ENCODE measurements around the gene CWF19L2. TPM values are rescaled to one million over a fixed set of nuclear protein-coding genes. Genes with fewer than 3 reads are reported as not detected.
"Not testable (repeated sequence)": the region's sequence is repeated elsewhere in the genome, so short reads cannot be mapped to it uniquely, and the experiment has no call there.

CWF19L2 gene
- total RNA-seq = 5.2 and 13.0 TPM in 2 replicates

GRCh38 chr11:107457558-107458271 lies at the start of gene CWF19L2:
TSS of gene CWF19L2 (minus strand) at chr11:107457825. CDS start at chr11:107457816, 9 bp downstream.
- peak; percentile 87 for DNase-seq (ENCODE audit: extremely low read depth, low read depth, low spot score)

GRCh38 chr11:107505647-107506225 lies 48.1 kb upstream of the CWF19L2 start:
- no peak for DNase-seq (ENCODE audit: extremely low read depth, low read depth, low spot score)

DNA sequence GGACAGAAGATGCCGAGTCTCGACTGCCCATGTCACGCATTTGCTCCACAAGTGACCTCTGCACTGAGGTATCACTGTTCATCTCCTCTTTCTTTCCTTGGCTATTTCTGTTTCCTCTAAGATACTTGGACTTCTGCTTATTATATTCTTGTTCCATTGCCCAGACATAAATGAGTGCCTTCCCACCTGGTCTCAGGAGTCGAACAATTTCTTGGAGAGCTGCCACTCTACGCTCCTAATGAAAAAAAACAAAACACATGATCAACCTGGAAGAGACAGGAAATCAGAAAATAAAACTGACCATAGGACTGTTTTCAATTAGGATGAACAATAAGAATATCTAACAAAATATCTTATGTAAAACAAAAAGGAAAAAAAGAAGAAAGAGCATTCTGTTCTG lies 47.4 kb upstream of the CWF19L2 start:
- no peak for DNase-seq (ENCODE audit: extremely low read depth, low read depth, low spot score)

- no peak for DNase-seq (ENCODE audit: extremely low read depth, low read depth, low spot score)
Observed at GRCh38 chr11:107501713-107502112, 44.1 kb upstream of the CWF19L2 start.

GRCh38 chr11:107497371-107497770 lies 39.7 kb upstream of the CWF19L2 start:
- not testable (repeated sequence) for DNase-seq (ENCODE audit: extremely low read depth, low read depth, low spot score)

- DNase-seq (ENCODE audit: extremely low read depth, low read depth, low spot score) = peak; percentile 7
Observed at GRCh38 chr11:107496011-107496410, 38.4 kb upstream of the CWF19L2 start.

DNA sequence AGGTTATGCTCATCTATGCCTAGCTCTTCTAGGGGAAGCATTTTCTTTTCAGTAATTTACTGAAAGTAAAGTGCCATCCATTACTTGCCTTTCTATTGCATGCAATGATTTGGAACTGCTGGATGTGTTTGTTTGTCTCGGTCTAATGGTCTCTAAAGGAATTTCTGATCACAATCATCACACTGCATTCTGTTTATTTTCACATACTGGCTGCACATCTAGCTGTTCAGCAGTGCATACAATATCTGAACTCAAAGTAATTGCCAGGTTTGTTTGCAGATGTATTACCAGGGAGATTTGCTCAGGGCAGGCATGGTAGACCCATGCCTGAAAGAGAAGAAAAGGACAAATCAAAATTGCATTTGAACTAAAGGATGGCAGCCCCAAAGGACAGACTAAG lies 36.4 kb upstream of the CWF19L2 start:
- no peak for DNase-seq (ENCODE audit: extremely low read depth, low read depth, low spot score)

DNA sequence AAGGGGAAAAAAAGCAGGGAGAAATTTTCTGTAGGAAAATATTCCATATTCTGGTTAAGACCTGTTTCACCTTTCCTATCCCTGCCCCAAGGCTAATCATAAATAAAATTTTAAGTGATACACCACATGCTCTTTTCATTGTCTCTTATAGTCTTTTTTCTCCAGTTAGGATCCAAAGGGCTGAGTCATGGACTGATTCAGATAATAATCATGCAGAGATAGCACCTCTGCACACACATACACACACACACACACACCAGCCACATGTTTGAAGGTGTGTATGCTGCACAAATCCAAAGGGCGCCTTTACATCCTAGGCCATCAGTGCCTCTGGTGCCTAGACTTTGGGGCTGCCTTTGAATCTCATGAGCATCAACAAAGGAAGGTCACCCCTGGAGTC lies 35.5 kb upstream of the CWF19L2 start:
- no peak for DNase-seq (ENCODE audit: extremely low read depth, low read depth, low spot score)

- no peak for DNase-seq (ENCODE audit: extremely low read depth, low read depth, low spot score)
Observed at GRCh38 chr11:107490836-107491235, 33.2 kb upstream of the CWF19L2 start.

- no peak for DNase-seq (ENCODE audit: extremely low read depth, low read depth, low spot score)
Observed at GRCh38 chr11:107482234-107482633, 24.6 kb upstream of the CWF19L2 start.

DNA sequence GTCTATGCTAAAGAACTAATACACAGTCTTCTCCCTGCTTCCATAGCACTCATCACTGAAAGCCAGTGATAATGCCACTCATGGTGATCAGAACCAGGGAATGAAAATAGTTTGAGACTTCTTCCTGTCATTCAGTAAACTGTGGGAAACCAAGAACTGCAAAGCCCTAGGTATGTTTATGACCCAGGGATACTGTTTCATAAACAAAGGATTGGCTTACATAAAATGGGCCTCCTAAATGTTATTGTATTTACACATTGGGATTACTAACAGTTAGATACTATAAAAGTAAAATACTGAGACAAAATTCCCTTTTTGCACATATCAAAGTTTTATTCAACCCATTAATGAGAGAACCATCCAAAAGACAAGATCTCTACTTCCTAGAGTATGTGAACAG lies 21.3 kb upstream of the CWF19L2 start:
- DNase-seq (ENCODE audit: extremely low read depth, low read depth, low spot score) = no peak

GRCh38 chr11:107477820-107478219 lies 20.2 kb upstream of the CWF19L2 start:
- DNase-seq (ENCODE audit: extremely low read depth, low read depth, low spot score) = no peak

- no peak for DNase-seq (ENCODE audit: extremely low read depth, low read depth, low spot score)
Observed at GRCh38 chr11:107473792-107474191, 16.2 kb upstream of the CWF19L2 start.

- no peak for DNase-seq (ENCODE audit: extremely low read depth, low read depth, low spot score)
Observed at GRCh38 chr11:107472966-107473365, 15.3 kb upstream of the CWF19L2 start.

- no peak for DNase-seq (ENCODE audit: extremely low read depth, low read depth, low spot score)
Observed at GRCh38 chr11:107468596-107468995, 11.0 kb upstream of the CWF19L2 start.

GRCh38 chr11:107467696-107468095 lies 10.1 kb upstream of the CWF19L2 start:
- DNase-seq (ENCODE audit: extremely low read depth, low read depth, low spot score) = no peak

DNA sequence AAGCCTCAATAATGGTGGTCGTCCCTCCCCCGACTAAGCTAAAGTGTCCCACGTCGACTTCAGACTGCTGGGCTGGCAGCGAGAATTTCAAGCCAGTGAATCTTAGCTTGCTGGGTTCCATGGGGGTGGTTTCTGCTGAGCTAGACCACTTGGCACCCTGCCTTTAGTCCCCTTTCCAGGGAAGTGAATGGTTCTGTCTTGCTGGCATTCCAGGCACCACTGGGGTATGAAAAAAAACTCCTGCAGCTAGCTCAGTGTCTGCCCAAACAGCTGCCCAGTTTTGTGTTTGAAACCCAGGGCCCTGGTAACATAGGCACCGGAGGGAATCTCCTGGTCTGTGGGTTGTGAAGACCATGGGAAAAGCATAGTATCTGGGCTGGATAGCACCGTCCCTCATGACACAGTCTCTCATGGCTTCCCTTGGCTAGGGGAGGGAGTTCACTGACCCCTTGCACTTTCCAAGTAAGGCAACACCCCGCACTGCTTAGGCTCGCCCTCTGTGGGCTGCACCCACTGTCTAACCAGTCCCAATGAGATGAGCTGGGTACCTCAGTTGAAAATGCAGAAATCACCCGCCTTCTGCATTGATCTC lies 8.7 kb upstream of the CWF19L2 start:
- not testable (repeated sequence) for DNase-seq (ENCODE audit: extremely low read depth, low read depth, low spot score)

DNA sequence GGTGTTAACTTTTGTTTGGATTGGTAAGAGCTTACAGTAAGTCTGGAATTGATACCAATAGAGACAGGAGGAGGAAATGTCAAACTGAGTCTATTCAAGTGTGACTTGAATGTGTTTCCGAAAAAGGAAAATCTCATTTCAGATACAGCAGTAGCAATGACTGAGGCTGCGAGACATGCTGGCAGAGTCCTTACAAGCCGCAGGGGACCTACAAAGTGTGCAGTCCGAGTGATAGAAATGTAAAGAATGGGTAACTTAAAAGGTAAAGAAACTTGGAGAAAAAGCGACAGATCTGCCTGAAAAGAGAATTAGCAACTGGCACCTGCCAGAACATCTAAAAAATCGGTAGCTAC lies 444 bp downstream of the CWF19L2 start:
- no peak for DNase-seq (ENCODE audit: extremely low read depth, low read depth, low spot score)

GRCh38 chr11:107453594-107454286 lies 3.9 kb downstream of the CWF19L2 start:
- DNase-seq (ENCODE audit: extremely low read depth, low read depth, low spot score) = no peak

- no peak for DNase-seq (ENCODE audit: extremely low read depth, low read depth, low spot score)
Observed at GRCh38 chr11:107446822-107447431, 10.7 kb downstream of the CWF19L2 start.

GRCh38 chr11:107442715-107443215 lies 14.9 kb downstream of the CWF19L2 start:
- no peak for DNase-seq (ENCODE audit: extremely low read depth, low read depth, low spot score)

Measured in glomerular endothelial cell (primary cell).